HS-27A (cell line): Measurements from ENCODE around the gene PPP2R5C.

Experiments
- DNase-seq: peaks from one replicate; pipeline ENCODE4 v3.0.0-alpha.2; 2012; ENCODE audit warnings: low read depth, missing footprints

The PPP2R5C gene

DNA sequence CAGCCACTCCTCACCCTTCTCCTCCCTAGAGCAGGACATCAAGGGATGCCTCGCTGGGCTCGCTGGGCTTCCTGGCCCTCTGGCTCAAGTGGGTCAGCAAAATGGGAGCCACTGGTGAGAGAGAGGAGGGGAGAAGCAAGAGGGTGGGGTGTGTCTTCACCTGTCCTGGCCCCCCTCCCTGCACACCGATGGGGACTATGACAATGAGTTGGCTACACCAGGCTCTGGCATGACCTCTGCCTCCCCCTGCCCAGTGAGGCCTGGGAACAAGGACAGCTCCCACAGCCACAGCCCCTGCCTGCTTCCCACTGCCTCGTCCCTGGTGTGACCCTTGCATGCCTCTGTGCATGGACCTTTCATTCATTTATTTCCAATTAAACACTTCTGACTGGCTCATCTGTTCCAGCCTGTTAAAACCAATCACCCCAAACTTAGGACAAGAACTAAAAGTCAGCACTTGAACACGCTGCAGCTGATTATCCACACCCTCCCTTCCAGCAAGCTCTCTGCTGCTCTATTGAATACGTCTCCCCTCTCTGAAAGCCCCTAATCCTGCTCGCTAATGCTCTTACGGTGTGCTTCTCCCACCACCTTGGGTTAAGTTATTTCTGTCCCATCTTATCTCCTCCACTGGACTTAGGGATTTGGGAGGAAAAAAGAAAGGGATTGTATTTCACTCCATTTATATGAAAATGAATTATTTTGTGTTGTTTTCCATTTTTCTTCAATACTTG lies 5.8 kb upstream of the PPP2R5C start:
- DNase-seq: no peak

DNA sequence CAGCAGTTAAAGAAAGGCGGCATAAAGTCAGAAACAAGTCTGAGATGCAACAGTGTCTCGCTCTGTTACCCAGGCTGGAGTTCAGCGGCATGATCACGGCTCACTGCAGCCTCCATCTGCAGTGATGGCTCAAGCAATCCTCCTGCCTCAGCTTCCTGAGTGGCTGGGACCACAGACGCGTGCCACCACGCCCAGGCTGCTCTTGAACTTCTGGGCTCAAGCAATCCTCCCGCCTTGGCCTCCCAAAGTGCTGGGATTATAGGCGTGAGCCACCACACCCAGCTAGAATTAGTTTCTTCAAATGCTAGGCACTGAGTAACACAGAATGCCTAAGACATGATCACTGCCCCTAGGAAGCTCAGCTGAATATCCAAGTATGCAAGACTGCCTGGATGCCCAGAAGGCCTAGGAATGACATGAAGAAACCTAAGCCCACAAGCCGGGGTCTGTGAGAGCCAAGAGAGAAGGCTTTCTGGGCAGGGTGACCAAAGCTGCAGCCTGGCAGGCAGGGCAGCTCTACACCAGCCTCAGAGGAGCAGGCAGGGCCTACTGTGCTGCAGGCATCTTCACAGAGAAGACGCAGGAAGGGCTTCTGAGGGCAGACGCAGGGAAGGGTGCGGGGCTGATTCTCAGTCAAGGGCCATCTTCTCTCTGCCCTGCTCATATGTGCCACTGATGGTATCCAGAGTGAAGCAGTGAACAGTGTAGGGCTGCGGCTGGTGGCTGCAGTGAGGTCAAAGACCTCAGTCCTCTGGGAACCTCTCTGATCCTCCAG lies 4.3 kb upstream of the PPP2R5C start:
- DNase-seq: no peak

DNA sequence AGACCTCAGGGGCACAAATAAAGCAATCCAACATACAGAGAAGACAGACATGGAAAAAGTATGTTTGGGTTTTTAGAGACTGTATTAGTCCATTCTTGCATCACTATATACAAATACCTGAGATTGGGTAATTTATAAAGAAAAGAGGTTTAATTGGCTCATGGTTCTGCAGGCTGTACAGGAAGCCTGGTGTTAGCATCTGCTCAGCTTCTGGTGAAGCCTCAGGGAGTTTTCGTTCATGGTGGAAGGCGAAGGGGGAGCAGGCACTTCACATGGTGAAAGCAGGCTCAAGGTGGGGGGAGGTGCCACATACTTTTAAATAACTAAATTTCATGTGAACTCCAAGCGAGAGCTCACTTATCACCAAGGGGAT lies 3.7 kb upstream of the PPP2R5C start:
- no peak for DNase-seq

DNA sequence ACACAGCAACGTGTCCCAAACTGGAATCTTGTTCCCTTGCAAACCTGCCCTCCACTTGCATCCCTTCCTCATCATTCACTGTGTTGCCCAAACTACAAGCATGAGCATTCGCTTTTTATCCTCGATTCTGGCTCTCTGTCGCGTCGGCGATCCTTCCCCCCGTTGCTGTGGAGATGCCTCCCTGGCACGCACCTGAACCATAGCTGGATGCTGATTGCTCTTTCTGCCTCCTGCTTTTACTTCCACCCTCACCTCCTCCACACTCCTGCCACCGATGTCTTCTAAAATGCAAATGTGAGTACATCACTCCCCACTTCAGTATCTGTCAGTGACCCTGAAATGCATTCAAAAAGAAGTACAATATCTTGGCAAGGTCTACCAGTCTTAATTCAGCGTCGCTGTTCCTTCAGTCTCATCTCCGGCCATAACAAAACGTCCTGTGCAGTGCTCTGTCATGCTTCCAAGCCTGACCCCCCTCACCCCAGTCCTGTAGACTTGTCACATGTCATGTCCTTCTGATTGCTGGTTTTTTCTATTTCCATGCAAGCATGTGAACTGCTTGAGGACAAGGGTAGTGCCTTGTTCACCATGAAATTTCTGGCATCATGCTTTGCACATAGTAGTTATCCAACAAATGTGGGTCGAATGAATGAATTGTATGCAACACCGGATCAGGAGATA lies 2.5 kb upstream of the PPP2R5C start:
- DNase-seq: no peak

DNA sequence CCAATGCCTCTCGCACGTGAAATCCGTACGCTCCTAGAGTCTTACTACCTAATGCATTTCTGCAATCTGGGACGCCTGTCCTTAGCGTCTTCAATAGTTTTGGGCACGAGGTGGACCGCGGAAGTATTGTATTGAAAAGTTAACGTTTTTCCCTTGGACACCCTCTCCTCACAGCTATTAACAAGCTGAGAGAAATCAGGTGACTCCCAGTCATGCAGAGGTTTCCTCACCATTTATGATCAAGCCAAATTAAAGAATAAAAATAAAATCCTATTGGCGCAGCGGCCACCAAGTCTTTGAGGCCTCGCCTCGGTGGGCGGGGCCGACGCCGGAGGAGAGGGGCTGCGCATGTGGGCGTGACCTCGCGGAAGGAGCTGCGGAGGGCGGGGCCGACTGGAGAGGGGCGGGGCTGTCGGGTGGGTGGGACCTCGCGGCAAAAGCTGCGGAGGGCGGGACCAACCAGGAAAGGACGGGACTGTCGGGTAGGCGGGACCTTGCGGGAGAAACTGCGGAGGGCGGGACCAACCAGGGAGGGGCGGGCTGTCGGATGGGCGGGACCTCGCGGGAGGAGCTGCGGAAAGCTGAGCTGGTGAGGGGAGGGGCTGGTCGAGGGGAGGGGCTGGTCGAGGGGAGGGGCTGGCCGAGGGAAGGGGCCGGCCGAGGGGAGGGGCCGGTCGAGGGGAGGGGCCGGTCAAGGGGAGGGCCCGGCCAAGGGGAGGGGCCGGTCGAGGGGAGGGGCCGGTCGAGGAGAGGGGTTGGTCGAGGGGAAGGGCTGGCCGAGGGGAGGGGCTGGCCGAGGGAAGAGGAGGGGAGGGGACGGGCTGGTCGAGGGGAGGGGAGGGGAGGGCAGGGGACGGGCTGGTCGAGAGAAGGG lies 1.1 kb upstream of the PPP2R5C start:
- peak; percentile 78 for DNase-seq

DNA sequence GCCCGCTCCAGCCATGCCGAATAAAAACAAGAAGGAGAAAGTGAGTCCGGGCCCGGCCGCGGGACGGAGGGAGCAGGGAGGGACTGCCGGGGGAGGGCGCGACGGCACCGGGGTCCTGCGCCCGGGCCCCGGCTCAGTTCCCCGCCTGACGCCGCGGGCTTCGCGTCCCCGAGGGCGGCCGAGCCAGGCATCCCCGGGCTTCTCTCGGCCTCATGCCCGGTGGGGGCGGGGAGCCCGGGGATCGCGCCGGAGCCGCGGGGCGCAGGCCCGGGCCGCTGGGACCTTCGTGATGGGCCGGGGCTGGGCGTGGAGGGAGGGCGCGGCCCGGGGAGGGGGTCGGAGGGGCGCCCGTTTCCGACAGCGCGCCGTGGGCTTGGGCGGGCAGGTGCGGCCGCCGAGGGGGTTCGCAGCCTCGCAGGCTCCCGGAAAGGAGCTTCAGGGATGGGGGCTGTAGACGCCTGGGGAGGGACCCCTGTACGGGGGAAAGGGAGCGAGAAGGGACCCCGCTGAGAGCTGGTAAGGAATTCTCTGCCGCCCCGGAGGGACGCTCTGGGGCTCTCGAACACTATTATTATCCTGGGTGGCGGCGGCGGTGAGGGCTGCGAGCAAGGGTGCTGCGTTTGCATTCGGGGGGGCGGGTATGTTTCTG lies 496 bp downstream of the PPP2R5C start:
- no peak for DNase-seq

DNA sequence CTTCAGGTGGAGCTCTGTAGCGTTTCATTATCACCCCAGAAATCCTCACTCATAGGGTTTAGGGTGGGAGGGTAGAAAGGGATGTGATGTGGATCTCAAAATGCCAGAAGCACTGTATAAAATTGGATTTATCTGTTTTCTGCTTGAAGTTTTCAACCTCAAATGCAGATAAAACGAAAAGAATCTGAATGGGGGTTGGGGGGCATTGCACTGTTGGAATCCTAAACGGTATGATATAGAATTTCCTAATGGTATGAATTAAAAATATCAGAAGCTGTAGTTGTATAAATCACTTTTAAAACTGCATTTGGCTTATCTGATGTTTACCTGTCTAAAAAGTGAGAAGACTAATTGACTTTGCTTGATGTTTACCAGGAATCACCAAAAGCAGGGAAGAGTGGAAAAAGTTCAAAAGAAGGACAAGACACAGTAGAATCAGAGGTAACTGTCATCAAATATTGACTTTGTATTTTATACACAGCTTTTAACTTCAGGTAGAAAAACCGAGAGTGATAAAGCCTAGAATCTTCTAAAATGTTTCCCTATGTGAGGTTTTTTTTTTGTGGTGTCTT lies 1.1 kb downstream of the PPP2R5C start:
- DNase-seq: no peak

DNA sequence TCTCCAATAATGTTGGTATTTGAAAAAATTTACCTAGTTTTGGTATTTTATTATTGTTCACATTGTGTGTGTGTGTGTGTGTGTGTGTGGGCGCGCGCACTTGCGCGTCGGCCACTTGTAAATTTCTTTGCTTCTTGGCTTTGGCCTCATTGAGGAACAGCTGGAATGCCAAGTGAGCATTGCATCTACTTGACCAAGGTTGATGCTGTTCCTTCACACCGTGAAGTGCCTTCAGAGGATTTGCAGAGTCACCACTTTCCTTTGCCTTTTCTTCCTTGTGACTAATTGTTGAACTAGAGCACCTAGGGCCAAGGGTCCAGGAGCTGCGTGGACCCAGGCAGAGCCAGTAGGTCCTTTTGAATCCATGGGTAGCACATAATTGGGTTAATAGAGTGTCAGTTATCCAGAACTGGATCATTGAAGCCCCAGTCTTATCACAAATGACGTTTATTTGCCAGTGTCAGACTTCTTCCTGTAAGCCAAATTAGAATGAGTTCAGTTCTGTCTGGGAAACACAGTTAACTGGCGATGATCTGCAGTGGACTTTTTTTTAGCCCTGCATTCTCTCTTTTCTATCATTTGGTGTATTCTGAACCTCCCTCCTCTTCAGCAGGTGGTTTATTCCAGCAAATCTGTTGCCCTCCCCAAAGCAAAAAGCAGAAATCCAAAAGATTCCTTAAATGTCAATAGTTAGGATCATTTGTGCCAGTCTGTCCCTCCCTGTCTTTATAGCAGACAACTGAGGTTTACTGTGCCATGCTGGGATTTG lies 2.6 kb downstream of the PPP2R5C start:
- no peak for DNase-seq

DNA sequence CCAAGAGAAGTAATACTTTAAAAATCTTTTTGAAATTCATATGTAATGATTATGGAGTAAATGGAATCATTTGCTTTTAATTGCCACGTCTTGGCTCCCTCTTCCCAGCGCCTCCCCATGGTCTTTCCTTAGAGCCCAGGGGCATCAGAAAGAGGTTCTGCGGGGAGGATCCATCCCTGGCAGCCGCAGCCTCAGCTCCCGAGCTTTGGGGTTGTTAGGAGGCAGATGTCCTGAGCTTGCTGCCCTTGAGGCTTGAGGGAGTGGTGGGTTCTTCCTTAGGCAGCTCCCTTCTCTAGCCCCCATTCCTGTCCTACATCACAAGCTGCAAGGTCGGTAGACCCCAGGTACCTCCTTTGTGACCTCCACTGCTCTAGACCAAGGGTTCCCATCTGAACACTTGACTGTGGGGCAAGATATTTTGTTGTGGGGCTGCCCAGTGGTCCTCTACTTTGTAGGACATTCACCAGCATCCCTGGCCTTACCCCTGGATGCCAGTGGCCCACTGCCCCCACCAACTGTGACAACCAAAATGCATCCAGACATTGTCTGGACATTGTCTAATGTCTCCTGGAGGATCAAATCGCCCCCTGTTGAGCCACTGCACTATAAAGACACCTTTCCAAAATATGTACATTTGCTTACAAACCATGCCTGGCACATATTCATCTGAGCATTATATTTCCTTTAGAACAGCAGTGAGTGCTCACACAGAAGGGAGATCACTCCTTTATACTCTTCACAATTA lies 6.3 kb downstream of the PPP2R5C start:
- DNase-seq: no peak

DNA sequence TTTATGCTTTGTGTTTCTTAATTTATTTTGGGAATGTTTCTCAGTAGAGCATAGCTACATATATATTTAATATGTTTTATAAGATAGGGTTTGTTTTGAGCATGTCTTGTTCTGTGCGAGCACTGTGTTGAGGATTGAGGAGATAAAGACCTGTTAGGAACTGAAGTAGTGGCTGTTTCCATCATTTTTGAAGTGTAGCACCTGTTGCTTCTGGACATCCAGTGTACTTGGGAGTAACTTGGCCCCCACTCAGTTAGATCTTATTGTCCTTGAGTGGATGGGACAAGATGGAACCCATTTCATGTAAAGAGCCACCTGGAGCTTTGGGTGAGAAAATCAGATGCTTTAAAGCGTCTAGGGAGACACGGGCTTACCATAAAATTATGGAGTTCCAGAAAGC lies 8.7 kb downstream of the PPP2R5C start:
- DNase-seq: no peak

DNA sequence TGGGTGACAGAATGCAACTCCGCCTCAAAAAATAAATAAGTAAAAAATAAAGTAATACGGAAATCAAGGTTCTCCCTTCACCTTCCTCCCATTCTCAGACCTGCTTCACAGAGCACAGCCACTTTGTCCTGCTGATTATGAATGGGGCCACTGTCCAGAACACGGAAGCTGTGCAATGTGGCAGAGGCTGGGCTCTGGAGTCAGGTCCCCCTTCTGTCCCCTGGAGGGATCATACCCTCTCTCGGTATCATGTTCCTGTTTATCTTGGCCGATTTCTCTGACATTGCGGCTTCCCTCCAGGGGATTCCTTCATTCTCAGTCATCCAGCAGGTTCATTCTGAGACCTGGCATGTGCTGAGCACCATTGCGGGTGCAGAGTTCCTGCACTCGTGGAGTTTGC lies 11.3 kb downstream of the PPP2R5C start:
- DNase-seq: no peak

DNA sequence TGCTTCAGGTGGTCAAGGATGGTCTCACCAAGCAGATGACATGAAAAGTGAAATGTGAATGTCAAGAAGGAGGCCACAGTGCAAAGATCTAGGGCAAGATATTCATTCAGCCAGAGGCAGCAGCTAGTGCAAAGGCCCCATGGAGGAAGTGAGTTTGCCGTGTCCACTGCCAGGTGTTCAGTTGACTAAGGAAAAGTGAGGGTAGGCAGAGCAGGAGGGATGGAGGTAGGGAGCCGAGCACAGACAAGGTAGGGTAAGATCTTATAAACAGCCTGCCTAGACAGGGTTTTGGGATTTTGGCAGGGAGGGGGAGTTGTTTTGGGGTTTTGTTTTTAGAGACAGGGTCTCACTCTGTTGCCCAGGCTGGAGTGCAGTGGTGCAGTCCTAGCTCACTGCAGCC lies 11.9 kb downstream of the PPP2R5C start:
- DNase-seq: no peak

DNA sequence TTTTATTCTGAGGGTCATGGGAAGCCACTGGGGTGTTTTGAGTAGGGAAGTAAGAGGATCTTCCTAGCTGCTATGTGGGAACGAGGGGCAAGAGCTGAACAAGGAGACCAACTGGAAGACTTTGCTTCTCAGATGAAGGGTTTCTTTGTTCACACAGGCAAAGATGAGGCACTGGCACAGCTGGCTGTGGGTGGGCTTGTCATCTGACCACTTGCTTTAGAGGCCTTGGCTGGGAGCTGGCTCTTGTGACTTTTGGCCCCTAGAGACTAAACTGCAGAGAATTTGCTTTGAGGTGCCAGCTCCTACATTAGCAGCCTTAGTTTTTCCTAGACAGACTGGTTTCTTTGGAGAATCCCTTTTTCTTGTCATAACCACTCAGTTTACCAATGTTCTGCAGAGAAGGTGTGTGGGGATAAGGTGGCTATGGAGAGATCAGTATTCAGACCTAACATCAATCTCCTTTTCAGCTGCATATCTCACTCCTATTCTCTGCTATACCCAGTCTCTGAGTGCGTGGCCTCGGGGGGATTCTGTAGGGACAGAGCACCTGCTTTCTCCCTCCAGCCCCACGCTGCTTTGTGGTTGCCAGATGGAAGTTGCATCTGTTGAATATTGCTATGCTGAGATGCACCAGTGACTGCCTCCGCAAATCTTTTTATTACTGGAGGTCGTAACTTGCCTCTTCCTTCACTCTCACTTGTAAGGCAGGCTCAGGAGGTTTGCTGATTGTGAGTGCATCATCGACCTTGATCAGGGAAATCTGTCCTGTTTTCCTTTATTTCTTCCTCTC lies 12.7 kb downstream of the PPP2R5C start:
- no peak for DNase-seq

DNA sequence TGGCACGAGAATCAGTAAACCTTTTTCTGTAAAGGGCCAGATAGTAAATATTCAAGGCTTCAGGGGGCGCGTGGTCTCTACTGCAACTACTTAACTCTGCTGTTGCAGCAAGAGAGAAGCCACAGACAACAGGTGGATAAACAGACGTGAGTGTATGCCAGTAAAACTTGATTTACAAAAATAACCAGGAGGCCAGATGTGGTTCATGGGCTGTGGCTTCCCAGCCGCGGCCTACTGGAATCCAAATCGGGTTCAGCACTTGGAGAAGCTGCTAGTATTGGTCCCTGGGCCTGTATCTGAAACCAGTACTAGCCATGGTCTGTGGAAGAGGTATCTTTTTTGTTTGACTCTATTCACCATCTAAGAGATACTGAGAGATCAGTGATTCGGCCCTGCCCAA lies 13.3 kb downstream of the PPP2R5C start:
- DNase-seq: no peak

DNA sequence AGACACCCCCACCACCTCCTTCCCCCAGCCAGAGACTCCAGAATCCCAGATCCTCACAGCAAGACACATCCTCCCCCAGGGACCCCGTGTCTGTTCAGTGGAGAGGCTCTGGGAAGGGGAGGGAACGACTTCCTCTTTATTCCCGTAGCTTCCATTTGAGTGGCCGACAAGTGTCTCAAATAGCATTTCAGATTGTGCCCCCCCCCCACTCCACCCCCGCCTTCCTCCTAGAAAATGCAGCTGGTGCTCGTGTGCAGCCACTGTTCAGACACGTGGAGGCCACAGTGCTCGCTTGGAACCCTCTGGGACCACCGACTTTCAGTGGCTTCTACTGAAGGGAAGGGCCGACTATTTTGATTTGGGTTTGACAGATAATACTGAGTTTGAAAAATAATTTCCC lies 14.3 kb downstream of the PPP2R5C start:
- no peak for DNase-seq

DNA sequence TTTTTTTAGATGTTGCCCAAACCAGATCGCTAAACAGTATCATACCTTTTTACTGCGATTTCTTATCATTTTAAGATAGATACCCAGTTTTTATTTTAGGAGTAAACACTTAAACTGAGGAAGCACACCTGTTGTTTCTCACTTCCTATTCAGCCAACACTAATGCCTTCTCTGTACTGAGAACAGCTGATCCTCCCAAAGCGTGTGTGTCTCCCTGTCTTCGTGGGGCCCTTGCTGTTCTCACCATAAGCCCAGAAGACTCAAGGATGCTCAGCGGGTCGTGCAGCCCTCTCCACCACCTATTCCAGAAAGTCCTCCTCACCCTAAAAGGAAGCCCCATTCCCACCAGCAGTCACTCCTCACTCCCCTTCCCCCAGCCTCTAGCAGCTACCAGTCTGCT lies 14.8 kb downstream of the PPP2R5C start:
- no peak for DNase-seq

DNA sequence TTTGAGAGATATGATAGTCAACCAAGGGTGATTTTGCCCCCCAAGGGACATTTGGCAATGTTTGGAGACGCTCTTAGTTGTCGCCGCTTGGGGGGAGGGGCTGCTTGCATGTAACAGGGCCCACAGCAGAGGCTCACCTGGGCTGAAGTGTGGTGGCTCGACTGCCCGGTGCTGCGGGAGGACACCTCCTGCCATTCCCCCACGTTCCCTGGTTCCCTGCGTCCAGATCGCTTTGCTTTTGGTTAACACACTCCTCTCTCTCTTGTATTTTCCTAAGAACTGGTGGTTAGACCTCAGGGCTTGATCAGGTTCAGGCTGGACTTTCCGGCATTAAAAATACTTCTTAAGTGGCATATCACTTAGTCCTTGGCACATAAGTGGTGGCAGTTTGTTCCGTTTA lies 18.9 kb downstream of the PPP2R5C start:
- DNase-seq: no peak

DNA sequence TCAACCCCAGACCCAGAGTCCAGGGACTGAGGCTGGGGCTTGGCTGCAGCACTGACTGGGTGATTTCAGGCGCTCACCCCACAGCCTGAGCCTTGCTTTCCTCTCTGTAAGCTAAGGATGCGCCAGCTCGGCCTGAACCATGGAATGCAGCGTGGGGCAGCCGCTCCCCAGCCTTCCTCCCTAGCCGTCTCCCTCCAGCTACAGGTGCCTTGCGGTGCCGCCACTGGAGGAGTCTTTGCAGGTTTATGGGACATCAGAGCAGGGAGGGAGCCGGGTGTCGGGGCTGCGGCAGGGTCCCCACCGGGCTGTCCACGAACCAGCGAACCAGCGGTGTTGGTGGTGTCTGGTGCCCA lies 19.4 kb downstream of the PPP2R5C start:
- no peak for DNase-seq
